ENCODE data around the gene MARVELD2.

MARVELD2 gene

GRCh38 chr5:69492391-69492922 lies 77.5 kb downstream of the MARVELD2 start, which contains the start of gene OCLN (continued):
- no peak for TF ChIP-seq ZNF488 (tag by site-specific recombination; IDR thresholded peaks at IDR 0.05)
- no peak for TF ChIP-seq MEIS1 (CRISPR knock-in tag; IDR thresholded peaks at IDR 0.05; ENCODE audit: borderline replicate concordance)
- 0 out of 2 replicates have a peak, but pooled peaks have one; percentile 9 for TF ChIP-seq REST (tag by site-specific recombination; IDR thresholded peaks at IDR 0.05)
- TF ChIP-seq ZNF791 (tag by site-specific recombination; IDR thresholded peaks at IDR 0.05) = no peak
- TF ChIP-seq PRDM6 (tag by site-specific recombination; IDR thresholded peaks at IDR 0.05) = no peak
- no peak for TF ChIP-seq ZNF280C (tag by site-specific recombination; IDR thresholded peaks at IDR 0.05)
- TF ChIP-seq SP3 (tag by site-specific recombination; IDR thresholded peaks at IDR 0.05) = peak; percentile 71
- TF ChIP-seq ELK4 (IDR thresholded peaks at IDR 0.05; ENCODE audit: borderline replicate concordance, low read depth, low read length) = no peak
- TF ChIP-seq ZNF26 (tag by site-specific recombination; IDR thresholded peaks at IDR 0.05) = no peak
- TF ChIP-seq SCRT2 (tag by site-specific recombination; IDR thresholded peaks at IDR 0.05) = peak; percentile 99
- peak; percentile 52; the same call in 1 of the 2 replicates for TF ChIP-seq ZBTB20 (tag by site-specific recombination; IDR thresholded peaks at IDR 0.05)
- peak; percentile 90; the same call in 1 of the 2 replicates for TF ChIP-seq KLF8 (tag by site-specific recombination; IDR thresholded peaks at IDR 0.05)
- no peak for TF ChIP-seq ZNF433 (tag by site-specific recombination; IDR thresholded peaks at IDR 0.05; ENCODE audit: low read depth)
- TF ChIP-seq ZNF2 (tag by site-specific recombination; IDR thresholded peaks at IDR 0.05) = peak; percentile 88
- TF ChIP-seq ZNF239 (tag by site-specific recombination; IDR thresholded peaks at IDR 0.05) = peak; percentile 20; the same call in 1 of the 2 replicates
- TF ChIP-seq SP2 (tag by site-specific recombination; IDR thresholded peaks at IDR 0.05) = peak; percentile 85
- peak; percentile 72 for TF ChIP-seq KLF9 (tag by site-specific recombination; IDR thresholded peaks at IDR 0.05; ENCODE audit: low read depth)
- TF ChIP-seq ZBTB1 (tag by site-specific recombination; IDR thresholded peaks at IDR 0.05) = no peak; the same call in 1 of the 2 replicates
- TF ChIP-seq ZNF157 (tag by site-specific recombination; IDR thresholded peaks at IDR 0.05) = no peak
- TF ChIP-seq ZNF529 (tag by site-specific recombination; IDR thresholded peaks at IDR 0.05; ENCODE audit: insufficient replicate concordance) = no peak
- no peak for TF ChIP-seq YY1 (tag by site-specific recombination; IDR thresholded peaks at IDR 0.05)
- no peak for TF ChIP-seq ZNF48 (tag by site-specific recombination; IDR thresholded peaks at IDR 0.05)
- TF ChIP-seq ZNF596 (tag by site-specific recombination; IDR thresholded peaks at IDR 0.05) = no peak
- TF ChIP-seq ZNF341 (tag by site-specific recombination; IDR thresholded peaks at IDR 0.05; ENCODE audit: low read depth) = peak; percentile 69; the same call in 1 of the 2 replicates
- TF ChIP-seq ZIC2 (tag by site-specific recombination; IDR thresholded peaks at IDR 0.05) = peak; percentile 86
- TF ChIP-seq ZSCAN5A (tag by site-specific recombination; IDR thresholded peaks at IDR 0.05) = no peak
- TF ChIP-seq KLF1 (tag by site-specific recombination; IDR thresholded peaks at IDR 0.05) = peak; percentile 68
- TF ChIP-seq PRDM1 (tag by site-specific recombination; IDR thresholded peaks at IDR 0.05) = no peak
- TF ChIP-seq ZNF747 (tag by site-specific recombination; IDR thresholded peaks at IDR 0.05) = no peak

Measured in HEK293 (cell line).